HG03097 (cell line): Measurements from ENCODE around the gene PKNOX1.
"Not testable (repeated sequence)": the region's sequence is repeated elsewhere in the genome, so short reads cannot be mapped to it uniquely, and the experiment has no call there.

Experiments
- ATAC-seq: cut with Tn5 transposase; IDR thresholded peaks from one replicate; pipeline ENCODE4 v1.9.1; 2021; ENCODE audit not compliant: unreplicated experiment, low FRiP score

Gene PKNOX1

GRCh38 chr21:43045165-43045875, 71.0 kb downstream of the PKNOX1 start:
- not testable (repeated sequence) for ATAC-seq

- not testable (repeated sequence) for ATAC-seq
Measured at GRCh38 chr21:43045876-43046821, 71.8 kb downstream of the PKNOX1 start.

- ATAC-seq = not testable (repeated sequence)
Measured at GRCh38 chr21:43053112-43053511, 78.8 kb downstream of the PKNOX1 start.

- ATAC-seq = not testable (repeated sequence)
Measured at GRCh38 chr21:43062955-43063664, 88.7 kb downstream of the PKNOX1 start.

- not testable (repeated sequence) for ATAC-seq
Measured at GRCh38 chr21:43064265-43064917, 90.0 kb downstream of the PKNOX1 start.

GRCh38 chr21:43065991-43066390, 91.6 kb downstream of the PKNOX1 start:
- not testable (repeated sequence) for ATAC-seq

GRCh38 chr21:43066690-43067089, 92.3 kb downstream of the PKNOX1 start:
- ATAC-seq = not testable (repeated sequence)

- ATAC-seq = not testable (repeated sequence)
Measured at GRCh38 chr21:43068065-43068464, 93.7 kb downstream of the PKNOX1 start.

GRCh38 chr21:43069682-43070081, 95.3 kb downstream of the PKNOX1 start:
- ATAC-seq = not testable (repeated sequence)

- ATAC-seq = not testable (repeated sequence)
Measured at GRCh38 chr21:43072742-43073141, 98.4 kb downstream of the PKNOX1 start.

GRCh38 chr21:43074401-43075169, 100.2 kb downstream of the PKNOX1 start:
- ATAC-seq = not testable (repeated sequence)

GRCh38 chr21:43075170-43076022, 101.0 kb downstream of the PKNOX1 start, which contains the start of gene CBS:
CBS (minus strand) TSS chr21:43075835; CDS start chr21:43072193, 3,642 bp downstream.
- not testable (repeated sequence) for ATAC-seq

- ATAC-seq = not testable (repeated sequence)
Measured at GRCh38 chr21:43076023-43076637, 101.8 kb downstream of the PKNOX1 start.

- not testable (repeated sequence) for ATAC-seq
Measured at GRCh38 chr21:43076643-43077042, 102.3 kb downstream of the PKNOX1 start.

GRCh38 chr21:43082587-43083300, 108.4 kb downstream of the PKNOX1 start:
- not testable (repeated sequence) for ATAC-seq
